GM18505 (cell line): ENCODE data around the gene NAV1.
"Not testable (repeated sequence)": the region's sequence is repeated elsewhere in the genome, so short reads cannot be mapped to it uniquely, and the experiment has no call there.

ENCODE experiments used
- ATAC-seq: cut with Tn5 transposase; IDR thresholded peaks from one replicate; pipeline ENCODE4 v1.9.1; 2021; ENCODE audit not compliant: unreplicated experiment
- POLR2A ChIP-seq: IDR thresholded peaks from 4 replicates; pipeline ENCODE4 v1.6.1; 2011; ENCODE audit warnings: borderline replicate concordance; ENCODE audit not compliant: insufficient read depth, insufficient read length; ENCODE audit errors: extremely low read depth

The NAV1 gene

GRCh38 chr1:201543871-201544642 is 5.1 kb downstream of the NAV1 start:
- no peak for ATAC-seq
- TF ChIP-seq POLR2A: no peak

- ATAC-seq: no peak
- TF ChIP-seq POLR2A: no peak
Observed at GRCh38 chr1:201544710-201545109, 5.8 kb downstream of the NAV1 start.

GRCh38 chr1:201545851-201546492 is 7.0 kb downstream of the NAV1 start:
- ATAC-seq: no peak

GRCh38 chr1:201549522-201549921 is 10.6 kb downstream of the NAV1 start:
- ATAC-seq: not testable (repeated sequence)

More at GRCh38 chr1:201545851-201546492, 7.0 kb downstream of the NAV1 start:
- TF ChIP-seq POLR2A: no peak

GRCh38 chr1:201551096-201551495 is 12.2 kb downstream of the NAV1 start:
- TF ChIP-seq POLR2A: no peak
- no peak for ATAC-seq

GRCh38 chr1:201551877-201552731 is 13.2 kb downstream of the NAV1 start:
- no peak for TF ChIP-seq POLR2A
- no peak for ATAC-seq

GRCh38 chr1:201552941-201553351 is 14.0 kb downstream of the NAV1 start:
- ATAC-seq: no peak

GRCh38 chr1:201553496-201554189 is 14.7 kb downstream of the NAV1 start:
- ATAC-seq: no peak
- no peak for TF ChIP-seq POLR2A

More at GRCh38 chr1:201552941-201553351, 14.0 kb downstream of the NAV1 start:
- TF ChIP-seq POLR2A: no peak

- ATAC-seq: no peak
- no peak for TF ChIP-seq POLR2A
Observed at GRCh38 chr1:201554190-201554600, 15.3 kb downstream of the NAV1 start.

GRCh38 chr1:201554789-201555592 is 16.1 kb downstream of the NAV1 start:
- ATAC-seq: no peak
- no peak for TF ChIP-seq POLR2A

GRCh38 chr1:201555593-201555945 is 16.6 kb downstream of the NAV1 start:
- no peak for TF ChIP-seq POLR2A
- no peak for ATAC-seq

GRCh38 chr1:201556841-201557571 is 18.1 kb downstream of the NAV1 start:
- no peak for ATAC-seq
- no peak for TF ChIP-seq POLR2A
